Fibroblast of lung (primary cell): ENCODE results near the gene SHISA5.

Experiments used
- CTCF ChIP-seq, 2 donors: IDR thresholded peaks in 1 of 2; conservative IDR thresholded peaks in 1 of 2; 1 replicate in 1 of 2; 2 replicates in 1 of 2; pipeline ENCODE4 v1.5.1; 2011 to 2012; ENCODE audit warnings: low read length in 2 of 2, control low read depth in 1 of 2, inconsistent platforms in 1 of 2, low read depth in 1 of 2, mild to moderate bottlenecking in 1 of 2
- EZH2 ChIP-seq: IDR thresholded peaks from 2 replicates; pipeline ENCODE4 v1.5.1; 2012; ENCODE audit warnings: low read length, control low read depth, mild to moderate bottlenecking; ENCODE audit errors: missing control alignments

- no peak for TF ChIP-seq CTCF (conservative IDR thresholded peaks at IDR 0.05 in 1 of 2, IDR thresholded peaks at IDR 0.05 in 1 of 2; ENCODE audit: low read depth in 1 of 2, low read length in 2 of 2)
- TF ChIP-seq EZH2, result no peak
Observed at GRCh38 chr3:48501196-48501595, 2.8 kb downstream of the SHISA5 start.
